NCI-H146 treated with DMSO at 0.1 percent for 48 hours (cell line): ENCODE results near the gene HFE.
"Not testable (repeated sequence)": the region's sequence is repeated elsewhere in the genome, so short reads cannot be mapped to it uniquely, and the experiment has no call there.

Source experiments
- DNase-seq: peaks from one replicate; lab custom pipeline; 2025; ENCODE audit not compliant: unreplicated experiment; lab: John Stamatoyannopoulos, UW

Gene HFE

GRCh38 chr6:26105842-26106241, 18.6 kb downstream of the HFE start:
- DNase-seq, result no peak

GRCh38 chr6:26107935-26108334, 20.7 kb downstream of the HFE start:
- DNase-seq, result no peak

GRCh38 chr6:26109772-26110171, 22.5 kb downstream of the HFE start:
- no peak for DNase-seq

GRCh38 chr6:26113570-26113969, 26.3 kb downstream of the HFE start:
- no peak for DNase-seq

- no peak for DNase-seq
Observed at GRCh38 chr6:26115226-26115625, 28.0 kb downstream of the HFE start.

- DNase-seq, result no peak
Observed at GRCh38 chr6:26116267-26116666, 29.0 kb downstream of the HFE start.

GRCh38 chr6:26118999-26119398, 31.8 kb downstream of the HFE start:
- DNase-seq, result no peak

- DNase-seq, result not testable (repeated sequence)
Observed at GRCh38 chr6:26120115-26120514, 32.9 kb downstream of the HFE start.

- DNase-seq, result no peak
Observed at GRCh38 chr6:26120807-26121140, 33.5 kb downstream of the HFE start.

GRCh38 chr6:26121141-26122004, 34.1 kb downstream of the HFE start:
- no peak for DNase-seq

- no peak for DNase-seq
Observed at GRCh38 chr6:26122005-26122388, 34.8 kb downstream of the HFE start.

- DNase-seq, result peak; percentile 78
Observed at GRCh38 chr6:26122402-26122792, 35.2 kb downstream of the HFE start.

GRCh38 chr6:26122793-26123674, 35.8 kb downstream of the HFE start:
- DNase-seq, result peak; percentile 99

GRCh38 chr6:26123675-26123946, 36.4 kb downstream of the HFE start:
- DNase-seq, result no peak

GRCh38 chr6:26123947-26124780, 36.9 kb downstream of the HFE start:
- DNase-seq, result peak; percentile 98

GRCh38 chr6:26124781-26125685, 37.8 kb downstream of the HFE start:
- no peak for DNase-seq

GRCh38 chr6:26126394-26127235, 39.4 kb downstream of the HFE start:
- DNase-seq, result no peak

- no peak for DNase-seq
Observed at GRCh38 chr6:26128013-26128771, 41.0 kb downstream of the HFE start.

GRCh38 chr6:26129656-26130055, 42.4 kb downstream of the HFE start:
- no peak for DNase-seq
